Stimulated activated CD4-positive, alpha-beta T cell treated with anti-CD3 and anti-CD28 coated beads, TNF-alpha, amount 100 ng/mL, for 24 hours (primary cell): ENCODE data around the gene UNC5A.

Experiments
- DNase-seq, 3 experiments: peaks; one replicate each; pipeline ENCODE4 v3.0.0-alpha.2; 2020; ENCODE audit warnings: low read depth in 3 of 3

Gene UNC5A

GRCh38 chr5:176846335-176847140, 36.2 kb downstream of the UNC5A start:
- no peak for DNase-seq

- DNase-seq, result no peak
Measured at GRCh38 chr5:176847148-176847547, 36.8 kb downstream of the UNC5A start.

GRCh38 chr5:176847726-176848290, 37.4 kb downstream of the UNC5A start:
- no peak for DNase-seq

- DNase-seq, result no peak
Measured at GRCh38 chr5:176848651-176849050, 38.3 kb downstream of the UNC5A start.

GRCh38 chr5:176849611-176850227, 39.4 kb downstream of the UNC5A start:
- no peak for DNase-seq

- DNase-seq, result no peak
Measured at GRCh38 chr5:176850371-176851245, 40.2 kb downstream of the UNC5A start.

- DNase-seq, result no peak
Measured at GRCh38 chr5:176851380-176851779, 41.0 kb downstream of the UNC5A start.

- no peak for DNase-seq
Measured at GRCh38 chr5:176851871-176852658, 41.7 kb downstream of the UNC5A start.

GRCh38 chr5:176853151-176853778, 42.9 kb downstream of the UNC5A start:
- DNase-seq, result no peak

- DNase-seq, result no peak
Measured at GRCh38 chr5:176854164-176854563, 43.8 kb downstream of the UNC5A start.

- DNase-seq, result no peak
Measured at GRCh38 chr5:176855598-176855997, 45.2 kb downstream of the UNC5A start.

GRCh38 chr5:176856746-176857145, 46.4 kb downstream of the UNC5A start:
- no peak for DNase-seq

GRCh38 chr5:176857216-176857893, 47.0 kb downstream of the UNC5A start:
- DNase-seq, result no peak

- DNase-seq, result no peak
Measured at GRCh38 chr5:176857894-176858273, 47.5 kb downstream of the UNC5A start.

- no peak for DNase-seq
Measured at GRCh38 chr5:176859916-176860315, 49.6 kb downstream of the UNC5A start.

GRCh38 chr5:176860381-176860780, 50.0 kb downstream of the UNC5A start:
- no peak for DNase-seq

GRCh38 chr5:176861276-176861675, 50.9 kb downstream of the UNC5A start:
- no peak for DNase-seq

GRCh38 chr5:176862330-176862995, 52.1 kb downstream of the UNC5A start:
- DNase-seq, result no peak

GRCh38 chr5:176863041-176863764, 52.8 kb downstream of the UNC5A start:
- no peak for DNase-seq
